GDM1 (cell line): ENCODE data around the gene RNF130.

Experiments used
- DNase-seq: peaks from one replicate; lab custom pipeline; 2025; lab: John Stamatoyannopoulos, UW

RNF130 gene

DNA sequence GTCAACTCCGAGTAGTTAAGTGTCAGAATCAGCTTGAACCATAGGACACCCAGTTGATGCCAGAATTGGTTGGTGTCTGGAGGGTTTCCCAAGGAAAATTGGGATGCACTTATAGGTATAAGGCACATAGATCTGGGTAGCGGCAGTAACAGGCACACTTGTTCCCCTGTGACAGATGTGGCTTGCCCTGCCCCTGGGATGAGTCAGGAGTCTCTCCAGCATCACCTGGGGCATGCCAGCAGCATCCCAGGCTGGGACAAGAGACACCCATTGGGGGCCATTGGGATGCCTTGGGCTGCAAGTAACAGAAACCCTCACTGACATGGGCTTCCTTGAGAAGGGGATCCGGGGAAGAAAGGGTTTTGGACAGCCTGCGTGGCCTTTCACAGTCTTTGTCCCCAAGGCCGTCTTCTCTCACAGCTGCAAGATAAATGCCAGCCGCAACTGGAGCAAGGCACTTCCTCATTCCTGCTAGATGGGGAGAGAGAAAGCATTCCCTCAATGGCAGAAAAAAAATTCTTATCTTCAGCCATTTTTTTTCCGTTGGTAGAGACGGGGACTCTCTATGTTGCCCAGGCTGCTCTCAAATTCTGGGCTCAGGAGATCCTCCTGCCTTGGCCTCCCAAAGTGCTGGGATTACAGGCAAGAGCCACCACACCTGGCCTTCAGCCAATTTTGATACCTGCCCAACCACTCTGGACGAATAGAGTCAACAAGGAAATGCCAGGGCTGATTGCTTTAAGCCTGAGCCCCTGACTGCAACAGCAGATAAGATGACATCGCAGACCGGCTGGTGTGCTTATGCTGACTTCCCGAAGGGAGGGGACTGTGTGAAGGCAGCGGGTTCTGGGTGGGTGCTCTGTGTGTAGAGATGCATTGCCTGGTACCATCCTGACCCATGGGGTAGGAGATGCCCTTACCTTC is 13.3 kb upstream of the RNF130 start:
- DNase-seq = peak; percentile 12

DNA sequence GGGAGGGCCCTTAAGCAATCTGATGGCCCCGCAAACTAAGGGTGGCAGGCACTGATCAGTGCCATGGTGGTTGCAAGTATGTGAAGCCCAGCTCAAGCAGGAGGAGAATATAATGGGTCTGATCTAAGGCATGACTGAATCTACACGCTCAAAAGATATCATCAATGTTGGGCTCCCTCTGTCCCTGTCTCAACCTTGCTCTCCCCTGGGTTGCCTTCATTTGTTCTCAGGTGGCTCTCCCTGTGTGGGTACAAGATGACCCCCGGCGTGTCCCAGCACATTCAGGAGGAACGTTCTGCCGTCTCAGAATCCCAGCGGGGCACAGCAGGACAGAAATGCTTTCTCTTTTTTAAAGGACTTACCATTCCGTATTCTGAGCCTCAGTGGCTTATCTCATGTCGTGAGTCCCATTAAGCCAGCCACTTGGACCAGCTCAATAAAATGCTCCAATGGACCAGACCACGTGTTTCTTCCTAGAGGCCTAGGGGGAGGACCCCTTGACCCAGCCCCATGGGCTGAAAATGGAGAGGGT is 12.0 kb upstream of the RNF130 start:
- no peak for DNase-seq

DNA sequence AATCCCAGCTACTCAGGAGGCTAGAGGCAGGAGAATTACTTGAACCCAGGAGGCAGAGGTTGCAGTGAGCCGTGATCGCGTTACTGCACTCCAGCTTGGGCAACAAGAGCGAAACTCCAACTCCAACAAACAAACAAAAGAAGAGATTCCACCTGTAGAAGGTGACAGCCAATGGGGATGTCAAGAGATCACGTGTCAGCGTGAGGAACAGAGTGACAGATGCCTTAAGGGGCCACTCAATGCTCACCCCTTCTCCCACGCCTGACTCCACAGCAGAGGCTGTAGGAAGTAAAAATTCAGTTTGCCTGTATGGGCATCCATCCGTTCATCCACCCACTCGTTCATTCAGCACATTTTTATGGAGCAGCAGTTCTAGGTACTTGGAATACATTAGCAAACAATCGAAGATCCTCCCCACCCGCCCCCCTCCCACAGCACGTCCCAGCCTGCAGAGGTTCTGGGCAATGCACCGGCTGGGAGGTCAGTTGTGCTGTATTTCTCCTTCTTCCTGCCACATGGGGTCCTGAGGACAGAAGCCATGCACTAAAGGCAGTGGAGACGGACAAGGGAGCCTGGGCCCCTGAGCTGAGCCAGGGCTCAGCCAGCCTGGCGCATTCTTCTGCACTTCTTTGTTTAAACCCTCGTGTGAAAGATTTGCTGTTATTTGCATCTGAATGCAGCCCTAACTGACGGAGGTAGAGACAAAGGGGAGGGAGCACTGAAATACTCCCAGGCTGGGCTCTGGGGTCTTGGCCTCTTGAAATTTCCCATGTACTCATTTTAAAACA is 11.3 kb upstream of the RNF130 start:
- DNase-seq = no peak

DNA sequence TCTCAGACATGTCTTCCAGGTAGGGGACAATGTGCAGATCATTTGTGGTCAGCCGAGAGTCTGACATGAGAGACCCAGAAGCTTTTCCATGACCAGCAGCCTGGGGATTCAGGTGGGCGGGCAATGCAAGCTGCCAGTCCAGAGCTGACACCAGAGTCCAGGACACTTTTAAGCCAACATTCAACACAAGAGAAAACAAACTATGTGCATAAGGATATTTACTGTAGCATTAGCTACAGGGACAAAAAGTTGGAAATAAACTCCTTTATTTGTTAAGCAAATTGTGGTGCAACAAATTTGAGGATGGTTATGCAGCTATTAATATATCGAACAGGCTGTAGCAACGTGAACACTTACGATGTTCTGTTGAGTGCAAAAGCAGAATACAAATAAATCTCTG is 9.9 kb upstream of the RNF130 start:
- DNase-seq = no peak

DNA sequence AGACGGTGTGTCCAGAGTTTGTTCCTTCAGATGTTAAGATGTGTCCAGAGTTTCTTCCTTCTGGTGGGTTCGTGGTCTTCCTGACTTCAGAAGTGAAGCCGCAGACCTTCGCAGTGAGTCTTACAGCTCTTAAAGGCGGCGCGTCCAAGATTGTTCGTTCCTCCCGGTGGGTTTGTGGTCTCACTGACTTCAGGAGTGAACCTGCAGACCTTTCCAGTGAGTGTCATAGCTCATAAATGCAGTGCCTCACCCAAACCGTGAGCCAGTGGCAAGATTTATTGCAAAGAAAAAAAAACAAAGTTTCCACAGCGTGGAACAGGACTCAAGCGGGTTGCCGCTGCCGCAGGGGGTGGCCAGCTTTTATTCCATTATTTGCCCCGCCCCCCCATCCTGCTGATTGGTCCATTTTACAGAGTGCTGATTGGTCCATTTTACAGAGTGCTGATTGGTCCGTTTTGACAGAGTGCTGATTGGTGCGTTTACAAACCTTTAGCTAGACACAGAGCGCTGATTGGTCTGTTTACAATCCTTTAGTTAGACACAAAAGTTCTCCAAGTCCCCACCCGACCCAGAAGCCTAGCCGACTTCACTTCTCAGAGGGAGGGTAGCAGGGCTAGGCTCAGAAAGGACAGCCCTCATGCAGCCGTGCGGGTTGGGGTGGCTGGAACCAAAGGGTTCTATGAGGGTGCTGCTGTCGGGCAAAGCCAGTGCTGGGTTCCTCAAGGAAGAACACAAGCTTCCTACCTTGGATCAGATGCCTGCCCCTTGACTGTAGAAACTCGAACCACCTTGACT is 9.1 kb upstream of the RNF130 start:
- peak; percentile 39 for DNase-seq

DNA sequence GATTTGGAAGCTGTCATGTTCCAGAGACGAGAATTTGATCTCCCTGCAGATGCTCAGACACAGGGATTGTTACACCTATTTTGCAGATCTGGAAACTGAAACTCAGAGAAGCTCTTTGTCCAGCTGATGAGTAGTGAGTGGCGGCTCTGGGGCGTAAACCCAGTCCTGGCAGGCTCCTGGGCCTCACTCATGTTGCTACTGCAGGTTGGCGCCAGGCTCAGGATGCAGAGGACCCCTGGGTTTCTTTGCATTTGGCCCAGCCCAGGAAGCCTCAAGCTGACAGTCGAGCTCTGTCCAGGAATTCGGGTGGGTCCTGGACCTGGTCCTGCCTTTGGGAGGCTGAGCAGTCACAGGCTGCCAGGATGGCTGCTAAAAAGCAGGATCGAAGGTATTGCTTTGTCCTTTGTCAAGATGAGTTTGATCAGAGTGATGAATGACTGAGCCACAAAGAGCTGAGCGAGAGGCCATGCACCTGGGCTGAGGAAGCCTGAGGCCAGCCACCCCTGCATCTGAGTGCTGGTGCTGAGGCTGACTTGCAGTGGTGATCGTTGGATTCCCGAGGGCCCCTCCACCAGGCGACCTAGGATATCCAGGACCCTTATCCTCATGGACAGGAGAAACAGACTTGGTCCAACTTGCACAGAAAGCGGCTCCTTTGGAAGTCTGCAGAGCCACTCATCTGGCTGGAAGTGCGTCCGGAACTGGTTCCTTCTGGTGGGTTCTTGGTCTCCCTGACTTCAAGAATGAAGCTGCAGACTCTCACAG is 8.3 kb upstream of the RNF130 start:
- no peak for DNase-seq

DNA sequence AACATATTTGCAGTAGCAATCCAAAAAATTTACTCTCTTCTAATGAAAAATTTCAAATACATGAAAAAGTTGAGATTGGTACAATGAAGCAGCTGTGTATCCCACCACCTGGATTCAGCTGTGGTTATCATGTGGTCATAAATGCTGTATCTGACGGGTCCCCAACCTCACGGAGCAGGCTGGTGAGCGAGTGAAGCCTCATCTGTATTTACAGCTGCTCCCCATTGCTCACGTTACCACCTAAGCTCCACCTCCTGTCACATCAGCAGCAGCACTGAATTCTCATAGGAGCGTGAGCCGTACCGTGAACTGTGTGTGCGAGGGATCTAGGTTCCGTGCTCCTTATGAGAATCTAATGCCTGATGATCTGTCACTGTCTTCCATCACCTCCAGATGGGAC is 6.8 kb upstream of the RNF130 start:
- no peak for DNase-seq

DNA sequence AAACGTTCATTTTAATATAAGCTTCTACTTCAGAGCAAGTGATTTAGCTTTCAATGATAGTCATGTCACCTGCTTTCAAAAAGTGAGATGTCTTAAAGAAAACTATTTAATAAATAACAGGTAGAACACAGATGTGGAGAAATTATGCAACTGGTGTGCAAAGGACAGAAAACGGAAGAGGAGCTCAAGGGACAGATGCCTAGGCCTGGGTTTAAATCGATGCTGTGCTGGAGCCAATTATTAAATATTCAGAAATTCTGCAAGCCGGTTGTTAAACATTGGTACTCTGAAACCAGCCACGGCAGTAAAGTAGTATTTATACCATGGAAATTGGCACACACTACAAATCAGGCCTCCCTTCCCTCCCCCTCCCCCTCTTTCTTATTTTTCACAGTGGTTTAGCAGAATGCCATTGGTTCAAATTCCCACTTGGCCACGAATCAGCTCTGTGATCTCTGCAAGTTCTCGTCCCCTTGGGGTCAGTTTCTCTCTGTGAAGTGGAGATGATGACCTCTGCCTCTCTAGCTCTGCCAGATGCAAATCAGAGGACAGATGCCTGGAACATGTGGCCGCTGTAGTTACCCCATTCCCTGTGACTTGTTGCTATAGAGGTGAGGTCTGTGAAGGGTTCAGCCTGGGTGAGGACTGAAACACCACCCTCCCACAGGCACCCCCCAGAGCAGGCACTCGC is 6.2 kb upstream of the RNF130 start:
- DNase-seq = no peak

DNA sequence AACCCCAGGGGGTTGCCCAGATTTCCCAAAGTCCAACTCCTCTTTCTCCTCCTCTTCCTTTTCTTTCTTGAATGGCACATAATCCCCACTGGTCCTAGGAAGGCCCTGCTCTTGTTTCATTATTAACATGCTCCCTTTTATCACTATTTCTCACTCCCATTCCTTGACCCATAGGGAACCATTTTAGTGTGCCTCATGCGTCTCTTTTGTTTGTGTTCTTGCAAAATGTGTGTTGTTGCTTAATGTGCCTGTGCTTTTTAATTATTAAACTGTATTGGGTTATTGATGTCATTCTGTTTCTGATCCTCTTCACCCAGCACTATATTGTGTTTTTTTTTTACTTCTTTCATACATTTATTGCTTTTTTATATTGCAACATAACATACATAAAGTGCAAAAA is 4.1 kb upstream of the RNF130 start:
- DNase-seq = no peak

DNA sequence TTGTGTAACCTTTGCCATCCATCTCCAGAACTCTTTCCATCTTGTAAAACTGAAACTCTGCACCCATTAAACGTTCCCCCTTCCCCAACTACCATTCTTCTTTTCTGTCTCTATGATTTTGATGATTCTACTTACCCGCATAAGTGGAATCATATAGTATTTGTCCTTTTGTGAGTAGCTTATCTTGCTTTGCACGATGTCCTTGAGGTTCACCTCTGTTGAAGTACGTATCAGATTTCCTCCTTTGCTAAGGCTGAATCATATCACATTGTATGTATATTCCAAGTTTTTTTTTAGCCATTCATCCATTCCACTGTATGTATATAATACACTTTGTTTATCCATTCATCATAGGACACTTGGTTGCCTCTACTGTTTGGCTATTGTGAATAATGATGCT is 2.9 kb upstream of the RNF130 start:
- DNase-seq = no peak

DNA sequence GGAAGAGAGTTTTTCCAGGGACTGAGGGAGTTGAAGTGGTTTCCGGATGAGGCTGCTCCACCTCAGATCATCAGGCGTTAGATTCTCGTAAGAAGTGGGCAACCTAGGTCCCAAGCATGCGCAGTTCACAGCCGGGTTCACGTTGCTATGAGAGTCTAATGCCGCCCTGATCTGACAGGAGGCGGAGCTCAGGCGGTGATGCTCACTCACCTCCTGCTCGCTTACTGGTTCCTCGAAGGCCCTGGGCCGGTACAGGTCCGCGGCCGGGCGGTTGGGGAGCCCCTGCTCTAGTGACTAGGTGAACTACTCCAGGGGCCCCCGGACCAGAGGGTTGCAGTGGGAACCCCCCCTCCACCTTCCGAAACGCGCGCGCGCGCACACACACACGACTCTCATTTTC is 997 bp upstream of the RNF130 start:
- no peak for DNase-seq

DNA sequence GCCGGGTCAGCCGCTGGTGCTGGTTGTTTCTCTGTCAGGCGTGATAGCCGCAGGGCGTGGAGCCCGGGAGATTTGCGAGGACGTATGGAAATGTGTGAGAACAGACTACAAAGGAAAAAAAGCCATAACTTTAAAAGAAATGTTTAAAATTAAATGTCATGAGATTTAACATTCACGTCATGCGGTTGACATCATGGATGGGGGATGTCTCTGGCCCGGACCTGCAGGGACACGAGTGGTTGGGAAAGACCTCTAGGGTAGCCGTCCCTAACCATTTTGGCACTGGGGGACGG is 643 bp upstream of the RNF130 start:
- no peak for DNase-seq

DNA sequence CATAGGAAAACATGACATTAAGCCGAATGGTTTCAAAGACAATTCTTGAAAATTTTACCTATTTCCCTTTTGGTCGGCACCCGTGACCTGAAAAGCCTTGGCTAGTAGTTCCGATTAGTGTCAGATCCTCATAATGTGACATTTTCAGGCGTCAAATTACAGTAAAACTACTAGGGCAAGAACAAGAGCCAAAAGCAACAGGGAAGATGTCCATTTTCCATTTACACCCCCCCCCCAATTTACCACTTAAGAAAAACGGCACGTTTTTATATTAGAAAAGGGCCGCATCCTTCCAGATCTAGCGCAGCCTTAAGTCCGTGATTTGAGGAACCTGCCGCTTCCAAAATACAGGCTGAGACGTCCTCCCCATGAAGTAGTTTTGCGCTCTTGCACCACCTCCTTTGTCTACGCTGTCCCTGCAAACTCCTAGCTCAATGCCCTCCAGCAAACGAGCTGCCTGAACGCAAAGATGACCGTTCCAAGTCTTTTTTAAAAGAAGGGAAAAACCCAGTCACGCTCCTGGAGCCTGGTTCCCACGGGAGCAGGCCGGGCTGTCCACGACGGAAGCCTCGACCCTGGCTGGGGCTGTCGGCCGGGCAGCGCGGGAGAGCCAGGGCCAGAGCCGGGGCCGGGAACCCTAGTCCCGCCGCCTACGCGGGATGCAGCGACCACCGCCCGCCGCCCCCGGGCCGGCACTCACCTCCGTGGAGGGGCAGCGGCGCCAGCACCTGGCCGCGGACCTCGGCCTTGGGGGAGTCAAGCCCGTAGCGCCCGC is 616 bp downstream of the RNF130 start:
- DNase-seq = peak; percentile 8

DNA sequence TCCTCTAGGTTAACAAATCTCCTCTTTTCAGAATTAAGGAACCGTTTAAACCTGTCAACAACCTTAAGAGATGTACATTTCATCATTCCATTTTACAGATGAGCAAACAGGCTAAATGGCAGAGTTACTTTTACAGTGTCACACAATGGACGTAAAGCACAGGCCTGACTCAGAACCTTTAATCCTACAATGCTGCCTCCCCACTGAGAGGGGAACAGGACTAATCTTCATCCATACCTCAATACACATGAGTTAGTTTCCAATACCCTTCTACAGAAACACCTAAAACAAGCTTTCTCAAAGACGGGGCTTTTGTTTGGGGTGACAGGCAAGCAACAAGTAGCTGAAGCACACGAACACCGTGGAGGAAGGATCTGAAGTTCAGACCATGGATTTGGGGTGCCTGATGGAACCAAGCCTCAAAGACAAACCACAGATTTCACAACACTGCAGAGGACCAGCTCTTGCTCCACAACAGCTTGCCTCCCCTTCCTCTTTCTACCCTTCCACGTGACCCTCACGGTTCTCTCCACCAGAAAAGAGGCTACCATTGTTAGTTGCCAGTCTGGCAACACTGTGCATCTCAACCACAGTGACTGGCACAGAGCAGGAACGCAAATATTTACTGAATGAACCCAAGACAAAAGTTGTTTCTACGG is 1.8 kb downstream of the RNF130 start:
- DNase-seq = peak; percentile 78

DNA sequence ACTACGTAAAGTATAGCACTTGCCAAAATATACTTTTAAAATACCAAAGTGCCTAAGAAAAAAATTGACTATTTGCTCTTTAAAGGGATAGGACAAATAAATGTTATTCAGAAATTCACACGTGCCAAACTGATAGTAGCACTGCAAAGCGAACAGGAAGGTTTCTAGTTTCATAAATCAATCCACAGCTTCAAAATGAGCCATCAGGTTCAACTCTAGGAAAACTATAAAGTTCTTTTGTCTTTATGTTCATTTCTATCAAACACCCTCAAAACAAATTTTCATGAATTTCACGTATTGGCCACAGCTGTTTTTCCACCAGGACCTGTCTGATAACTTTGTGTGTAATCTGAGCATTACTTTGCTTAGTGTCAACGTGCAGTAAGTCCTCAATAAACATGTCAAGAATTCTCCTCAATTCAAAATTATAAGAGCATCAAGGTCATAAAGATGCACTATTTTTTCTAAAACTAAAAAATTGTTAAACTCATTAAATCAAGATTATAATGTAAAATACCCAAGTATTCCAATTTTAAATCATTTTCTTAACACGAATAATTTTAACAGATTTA is 3.0 kb downstream of the RNF130 start:
- no peak for DNase-seq

DNA sequence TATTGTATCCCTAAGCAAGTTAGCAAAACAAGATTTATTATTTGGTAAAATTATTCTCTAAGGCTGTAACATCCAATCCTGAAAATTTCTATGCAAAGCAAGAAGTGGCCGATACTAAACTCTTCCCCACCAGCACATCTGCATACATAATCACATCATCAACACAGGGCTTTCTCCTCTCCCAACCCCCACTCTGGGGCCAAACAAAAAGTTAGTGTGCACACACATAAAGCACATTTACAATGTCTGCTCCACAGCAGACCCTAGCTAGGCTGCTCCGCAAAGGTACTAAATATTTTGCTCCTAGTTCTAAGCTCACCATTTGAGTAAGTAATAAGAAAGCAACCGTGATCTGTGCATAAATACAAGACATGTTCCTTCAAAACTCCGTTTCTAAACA is 3.6 kb downstream of the RNF130 start:
- no peak for DNase-seq

DNA sequence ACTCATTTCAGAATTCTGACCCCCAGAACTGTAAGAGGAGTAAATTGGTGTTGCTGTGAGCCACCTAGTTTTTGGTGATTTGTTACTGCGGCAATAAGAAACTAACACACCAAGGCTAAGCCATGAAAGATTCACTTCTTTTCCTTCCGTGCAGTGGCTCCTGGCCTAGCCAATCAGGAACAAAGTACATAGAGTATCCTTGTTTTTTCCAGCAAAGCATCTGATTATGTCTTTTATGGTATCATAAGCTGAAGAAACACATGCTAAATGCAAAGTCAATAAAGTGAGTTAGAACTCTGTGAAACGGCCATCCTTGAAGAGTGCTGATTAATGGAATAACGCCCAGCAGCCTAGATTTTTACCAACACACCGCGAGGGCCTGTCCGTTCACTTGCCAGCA is 11.4 kb downstream of the RNF130 start:
- no peak for DNase-seq

DNA sequence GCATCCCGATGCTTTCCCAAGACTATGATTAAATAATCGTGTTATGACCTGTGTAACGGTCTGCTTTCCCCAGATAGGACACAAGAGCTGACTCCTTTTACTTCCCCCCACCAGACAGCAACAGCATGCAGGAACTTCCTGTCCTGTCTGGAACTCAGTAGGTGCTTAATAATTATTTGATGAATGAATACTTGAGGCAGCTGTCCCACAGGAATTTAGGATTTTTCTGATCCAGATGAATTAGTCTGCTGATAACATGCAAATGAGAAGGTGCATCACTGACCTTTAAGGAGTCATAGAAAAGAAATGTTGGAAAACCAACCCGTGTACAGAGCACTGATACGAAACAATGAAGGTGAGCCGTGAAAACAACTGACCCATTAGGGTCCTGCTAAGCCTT is 12.2 kb downstream of the RNF130 start:
- DNase-seq = no peak

DNA sequence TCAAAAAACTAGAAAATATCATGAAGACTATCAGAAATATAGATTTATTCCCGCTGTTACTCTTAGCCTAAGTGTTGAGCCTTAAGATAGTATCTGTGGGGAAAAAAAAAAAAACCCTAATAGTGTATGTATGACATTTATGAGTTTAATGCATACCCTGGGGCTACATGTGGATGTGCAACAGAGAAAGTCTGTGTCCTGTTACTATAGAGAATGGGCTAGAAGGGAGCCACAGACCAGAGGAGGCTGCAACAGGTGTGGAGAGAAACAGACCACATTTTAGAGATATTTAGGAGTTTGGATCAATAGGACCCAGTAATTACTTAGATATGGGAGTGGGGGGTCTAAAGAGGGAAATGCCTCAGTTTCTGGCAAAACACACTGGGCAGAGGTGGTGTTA is 15.4 kb downstream of the RNF130 start:
- DNase-seq = no peak
